ENCODE results near the gene ARHGEF25.
"Not testable (repeated sequence)": the region's sequence is repeated elsewhere in the genome, so short reads cannot be mapped to it uniquely, and the experiment has no call there.

ARHGEF25 gene

GRCh38 chr12:57655541-57656240, 44.5 kb downstream of the ARHGEF25 start:
- no peak for ATAC-seq (ENCODE audit: low read depth)
- no peak for TF ChIP-seq CTCF (IDR thresholded peaks at IDR 0.05; ENCODE audit: poor library complexity, severe bottlenecking)
- Histone ChIP-seq H3K27me3 (ENCODE audit: insufficient read depth, poor library complexity, severe bottlenecking) (no peaks in the 10 kb centered on the region), H3K4me1 (ENCODE audit: insufficient read depth, poor library complexity, severe bottlenecking) (no peaks in the 10 kb centered on the region), H3K36me3 (ENCODE audit: low read depth) (no peaks in the 10 kb centered on the region), H3K27ac (ENCODE audit: poor library complexity, severe bottlenecking) (no peak overlapping the region), H3K4me3 (ENCODE audit: severe bottlenecking) (no peak overlapping the region), H3K9me3 (ENCODE audit: severe bottlenecking) (peaks cover 1% of the 10 kb centered on the region)
- DNase-seq (ENCODE audit: low spot score), result no peak

DNA sequence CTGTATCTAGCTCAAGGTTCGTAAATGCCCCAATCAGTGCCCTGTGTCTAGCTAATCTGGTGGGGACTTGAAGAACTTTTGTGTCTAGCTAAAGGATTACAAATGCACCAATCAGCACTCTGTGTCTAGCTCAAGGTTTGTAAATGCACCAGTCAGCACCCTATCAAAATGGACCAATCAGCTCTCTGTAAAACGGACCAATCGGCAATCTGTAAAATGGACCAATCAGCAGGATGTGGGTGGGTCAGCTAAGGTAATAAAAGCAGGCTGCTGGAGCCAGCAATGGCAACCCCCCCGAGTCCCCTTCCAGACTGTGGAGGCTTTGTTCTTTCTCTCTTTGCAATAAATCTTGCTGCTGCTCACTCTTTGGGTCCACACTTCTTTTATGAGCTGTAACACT, 45.2 kb downstream of the ARHGEF25 start:
- not testable (repeated sequence) for H3K4me1 ChIP-seq (ENCODE audit: insufficient read depth, poor library complexity, severe bottlenecking); H3K27me3 ChIP-seq (ENCODE audit: insufficient read depth, poor library complexity, severe bottlenecking); ATAC-seq (ENCODE audit: low read depth); H3K36me3 ChIP-seq (ENCODE audit: low read depth); H3K9me3 ChIP-seq (ENCODE audit: severe bottlenecking); DNase-seq (ENCODE audit: low spot score); H3K4me3 ChIP-seq (ENCODE audit: severe bottlenecking); H3K27ac ChIP-seq (ENCODE audit: poor library complexity, severe bottlenecking)

DNA sequence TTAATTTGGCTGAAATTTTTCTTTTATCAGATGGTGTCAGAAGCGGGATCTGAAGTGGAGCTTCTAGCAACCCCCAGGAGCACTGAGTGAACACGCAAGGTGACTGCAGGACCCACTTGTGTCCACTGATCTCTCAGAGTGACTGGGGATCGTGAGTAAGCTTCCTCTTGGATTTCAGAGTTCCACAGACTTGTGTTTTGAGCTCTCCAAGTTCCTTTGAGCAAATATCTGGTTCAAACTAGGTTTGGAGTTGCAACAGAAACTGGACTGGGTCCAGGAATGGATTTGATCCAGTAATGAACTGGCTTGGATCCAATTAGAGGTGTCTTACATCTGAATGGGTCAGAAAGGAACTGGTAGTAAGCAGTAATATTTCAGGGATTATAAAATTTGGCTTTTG, 46.5 kb downstream of the ARHGEF25 start:
- H3K4me3 ChIP-seq (ENCODE audit: severe bottlenecking), result no peak overlapping the region
- DNase-seq (ENCODE audit: low spot score) (no peak), ATAC-seq (ENCODE audit: low read depth) (peak; percentile 14; the same call in 1 of the 3 replicates)
- no peaks in the 10 kb centered on the region for H3K36me3 ChIP-seq (ENCODE audit: low read depth)
- no peaks in the 10 kb centered on the region for H3K27me3 ChIP-seq (ENCODE audit: insufficient read depth, poor library complexity, severe bottlenecking)
- no peaks in the 10 kb centered on the region for H3K4me1 ChIP-seq (ENCODE audit: insufficient read depth, poor library complexity, severe bottlenecking)
- peaks cover 15% of the 10 kb centered on the region for H3K9me3 ChIP-seq (ENCODE audit: severe bottlenecking)
- no peak overlapping the region for H3K27ac ChIP-seq (ENCODE audit: poor library complexity, severe bottlenecking)
- no peak for TF ChIP-seq CTCF (IDR thresholded peaks at IDR 0.05; ENCODE audit: poor library complexity, severe bottlenecking)

DNA sequence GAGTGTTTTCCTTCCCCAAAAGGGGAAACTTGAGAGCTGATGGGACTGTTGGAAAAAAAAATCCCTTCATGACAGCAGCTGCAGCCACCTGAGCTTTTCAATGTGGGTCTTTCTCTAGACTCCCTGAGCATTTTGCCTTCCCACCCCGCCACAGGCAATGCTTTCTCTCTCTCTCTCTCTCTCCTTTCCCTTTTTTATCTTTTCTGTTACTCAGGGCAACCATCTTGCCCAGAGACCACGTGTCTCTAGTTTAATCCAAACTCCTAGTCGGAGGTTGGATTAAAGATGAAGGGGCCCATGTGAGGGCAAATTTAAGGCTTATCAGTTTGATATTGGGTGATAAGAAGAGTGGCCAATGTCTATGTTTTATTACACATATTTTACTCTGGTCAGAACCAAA, 47.7 kb downstream of the ARHGEF25 start:
- Histone ChIP-seq H3K9me3 (ENCODE audit: severe bottlenecking) (peaks cover 15% of the 10 kb centered on the region), H3K27ac (ENCODE audit: poor library complexity, severe bottlenecking) (no peak overlapping the region), H3K4me3 (ENCODE audit: severe bottlenecking) (no peak overlapping the region), H3K4me1 (ENCODE audit: insufficient read depth, poor library complexity, severe bottlenecking) (no peaks in the 10 kb centered on the region), H3K27me3 (ENCODE audit: insufficient read depth, poor library complexity, severe bottlenecking) (no peaks in the 10 kb centered on the region), H3K36me3 (ENCODE audit: low read depth) (no peaks in the 10 kb centered on the region)
- DNase-seq (ENCODE audit: low spot score) (no peak), ATAC-seq (ENCODE audit: low read depth) (no peak)
- TF ChIP-seq CTCF (IDR thresholded peaks at IDR 0.05; ENCODE audit: poor library complexity, severe bottlenecking), result no peak

GRCh38 chr12:57661376-57661775, 50.1 kb downstream of the ARHGEF25 start:
- DNase-seq (ENCODE audit: low spot score), result no peak
- peaks cover 15% of the 10 kb centered on the region for H3K9me3 ChIP-seq (ENCODE audit: severe bottlenecking)
- H3K27ac ChIP-seq (ENCODE audit: poor library complexity, severe bottlenecking), result no peak overlapping the region
- TF ChIP-seq CTCF (IDR thresholded peaks at IDR 0.05; ENCODE audit: poor library complexity, severe bottlenecking), result no peak
- ATAC-seq (ENCODE audit: low read depth), result no peak
- H3K27me3 ChIP-seq (ENCODE audit: insufficient read depth, poor library complexity, severe bottlenecking), result no peaks in the 10 kb centered on the region
- no peaks in the 10 kb centered on the region for H3K36me3 ChIP-seq (ENCODE audit: low read depth)
- no peak overlapping the region for H3K4me3 ChIP-seq (ENCODE audit: severe bottlenecking)
- no peaks in the 10 kb centered on the region for H3K4me1 ChIP-seq (ENCODE audit: insufficient read depth, poor library complexity, severe bottlenecking)

GRCh38 chr12:57665066-57665820, 54.0 kb downstream of the ARHGEF25 start:
- H3K4me1 ChIP-seq (ENCODE audit: insufficient read depth, poor library complexity, severe bottlenecking); ATAC-seq (ENCODE audit: low read depth); H3K36me3 ChIP-seq (ENCODE audit: low read depth); H3K4me3 ChIP-seq (ENCODE audit: severe bottlenecking); H3K27me3 ChIP-seq (ENCODE audit: insufficient read depth, poor library complexity, severe bottlenecking); H3K27ac ChIP-seq (ENCODE audit: poor library complexity, severe bottlenecking); DNase-seq (ENCODE audit: low spot score): not testable (repeated sequence)
- peaks cover 15% of the 10 kb centered on the region for H3K9me3 ChIP-seq (ENCODE audit: severe bottlenecking)
